ENCODE results near the gene SLC16A3. TPM values are rescaled to one million over a fixed set of nuclear protein-coding genes. Genes with fewer than 3 reads are reported as not detected.

Gene SLC16A3
- total RNA-seq, 1 experiment from 2014 or later: 65.3 TPM

GRCh38 chr17:82236142-82236971 is 7.5 kb downstream of the SLC16A3 start:
- DNase-seq (ENCODE audit: low spot score): peak; percentile 65

GRCh38 chr17:82237083-82237745 is 8.4 kb downstream of the SLC16A3 start:
- no peak for DNase-seq (ENCODE audit: low spot score)

DNA sequence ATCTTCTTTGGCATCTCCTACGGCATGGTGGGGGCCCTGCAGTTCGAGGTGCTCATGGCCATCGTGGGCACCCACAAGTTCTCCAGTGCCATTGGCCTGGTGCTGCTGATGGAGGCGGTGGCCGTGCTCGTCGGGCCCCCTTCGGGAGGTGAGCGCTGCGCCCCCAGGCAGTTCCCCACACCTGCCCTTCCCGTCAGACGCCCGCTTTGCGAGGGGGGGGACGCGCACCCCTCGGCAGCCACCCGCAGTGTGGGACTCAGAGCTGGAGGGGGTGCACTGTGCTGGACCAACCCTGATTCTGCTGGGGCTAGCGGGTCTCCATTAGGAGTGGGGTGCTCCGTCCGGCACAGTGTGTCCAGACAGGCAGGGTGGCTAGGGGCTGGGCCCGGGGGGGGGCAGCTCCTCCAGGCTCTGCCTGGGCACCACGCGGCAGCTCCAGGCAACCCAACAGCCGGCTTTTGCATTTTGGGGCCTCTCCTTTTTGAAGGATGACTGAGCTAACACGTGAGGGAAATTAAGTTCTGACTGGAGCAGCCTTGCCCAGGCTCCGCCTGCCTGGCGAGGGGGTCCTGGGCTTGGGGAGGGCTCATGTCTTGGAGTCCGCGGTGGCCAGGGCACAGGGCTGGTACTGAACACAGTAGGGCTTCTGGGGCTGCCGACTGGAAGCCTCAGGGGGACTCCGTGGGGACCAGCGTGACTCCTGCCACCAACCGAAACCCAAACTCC is 9.1 kb downstream of the SLC16A3 start:
- DNase-seq (ENCODE audit: low spot score): no peak

- DNase-seq (ENCODE audit: low spot score): peak; percentile 95
These were observed 9.8 kb downstream of the SLC16A3 start for GRCh38 chr17:82238472-82239201.

- DNase-seq (ENCODE audit: low spot score): no peak
These were observed 10.6 kb downstream of the SLC16A3 start for GRCh38 chr17:82239401-82239925.

GRCh38 chr17:82239926-82240505 is 11.2 kb downstream of the SLC16A3 start:
- DNase-seq (ENCODE audit: low spot score): no peak

DNA sequence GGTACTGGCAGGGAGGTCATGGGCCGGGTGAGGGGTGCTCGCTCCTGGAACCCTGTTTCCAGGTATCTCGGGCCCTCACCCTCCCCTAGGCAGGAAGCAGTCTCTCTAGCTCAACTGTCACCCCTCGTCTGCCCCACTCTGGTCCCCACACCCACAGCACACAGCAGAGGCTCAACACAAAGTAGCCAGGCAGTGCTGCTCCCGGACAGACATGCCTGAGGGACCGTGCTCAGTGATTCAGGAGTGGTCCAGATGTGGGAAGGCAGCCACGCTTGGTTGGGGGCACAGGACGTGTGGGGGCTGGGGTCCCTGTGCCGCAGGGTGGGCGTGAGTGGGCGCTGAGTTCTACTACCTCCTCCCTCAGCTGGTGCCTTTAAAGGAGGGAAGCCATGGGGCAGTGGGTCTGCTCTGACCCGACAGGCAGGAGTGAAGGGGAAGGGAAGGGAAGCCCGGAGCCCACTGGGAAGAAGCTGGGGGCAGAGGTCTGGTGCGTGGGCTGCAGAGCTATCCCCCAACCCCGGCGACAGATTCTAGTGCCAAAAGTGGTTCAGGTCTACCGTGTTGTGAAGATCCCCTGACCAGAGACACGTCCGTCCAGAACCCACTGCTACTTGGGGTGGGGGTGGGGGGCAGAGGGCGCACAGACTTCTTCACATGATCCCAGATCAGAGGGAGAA is 11.8 kb downstream of the SLC16A3 start:
- DNase-seq (ENCODE audit: low spot score): no peak

GRCh38 chr17:82241183-82241925 is 12.5 kb downstream of the SLC16A3 start:
- peak; percentile 91 for DNase-seq (ENCODE audit: low spot score)

DNA sequence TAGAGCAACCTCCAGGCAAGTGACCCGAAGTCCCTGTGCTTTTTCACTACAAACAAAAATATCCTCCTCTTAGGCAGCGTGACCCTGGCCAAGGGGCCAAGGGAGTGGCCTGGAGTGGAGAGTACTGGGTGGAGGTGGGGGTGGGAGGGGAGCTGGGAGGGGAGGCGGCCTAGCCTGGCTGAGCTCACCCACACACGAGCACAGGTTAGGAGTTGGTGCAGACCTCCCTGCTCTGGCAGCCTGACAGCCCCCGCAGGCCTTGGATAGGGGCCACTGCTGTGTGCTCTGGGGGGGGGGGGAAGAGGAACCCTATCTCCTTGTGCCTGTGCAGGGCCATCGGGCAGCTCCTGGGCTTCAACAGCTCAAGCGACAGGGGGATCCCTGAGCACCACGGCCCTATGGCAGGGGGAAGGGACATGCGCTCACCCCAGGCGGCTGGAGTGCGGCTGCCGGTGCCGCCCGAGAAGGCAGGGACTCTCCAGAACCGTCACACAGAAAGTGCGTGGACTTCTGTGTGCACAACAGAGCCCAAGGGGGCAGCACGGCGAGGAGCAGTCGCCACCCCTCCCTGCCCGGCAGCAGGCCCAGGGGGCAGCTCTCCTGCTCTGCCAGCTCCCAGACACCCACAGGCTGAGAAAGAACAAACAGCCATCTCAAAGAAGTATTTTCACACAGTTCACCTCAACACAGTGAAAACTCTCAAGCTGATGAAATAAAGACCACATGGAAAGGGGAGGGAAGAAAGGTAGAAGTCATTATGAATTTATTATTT is 13.3 kb downstream of the SLC16A3 start:
- DNase-seq (ENCODE audit: low spot score): no peak

DNA sequence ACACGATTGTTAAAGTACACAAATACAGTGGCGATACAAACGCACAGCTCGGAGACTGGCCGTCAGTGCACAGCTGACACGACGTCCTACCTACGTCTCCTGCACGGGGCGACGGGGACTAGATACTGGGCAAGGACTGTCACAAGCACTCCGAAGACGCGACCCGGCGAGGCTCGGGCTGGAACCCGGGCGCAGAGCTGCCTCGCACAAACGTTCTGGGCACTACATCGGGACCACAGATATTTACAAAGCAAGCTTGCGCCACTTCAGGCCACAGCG is 13.8 kb downstream of the SLC16A3 start:
- no peak for DNase-seq (ENCODE audit: low spot score)

GRCh38 chr17:82242977-82243647 is 14.3 kb downstream of the SLC16A3 start:
- DNase-seq (ENCODE audit: low spot score): peak; percentile 70

- DNase-seq (ENCODE audit: low spot score): no peak
These were observed 15.0 kb downstream of the SLC16A3 start for GRCh38 chr17:82243648-82244412.

GRCh38 chr17:82244413-82245133 is 15.7 kb downstream of the SLC16A3 start:
- DNase-seq (ENCODE audit: low spot score): no peak

GRCh38 chr17:82245134-82246039 is 16.5 kb downstream of the SLC16A3 start:
- no peak for DNase-seq (ENCODE audit: low spot score)

GRCh38 chr17:82246040-82246364 is 17.2 kb downstream of the SLC16A3 start:
- no peak for DNase-seq (ENCODE audit: low spot score)
